Mononuclear cell (primary cell): Measurements from ENCODE around the gene KCTD10. TPM values are rescaled to one million over a fixed set of nuclear protein-coding genes. Genes with fewer than 3 reads are reported as not detected.

Experiments
- H3K27me3 ChIP-seq: 2 replicates; pipeline ENCODE4 v1.6.0; 2011; ENCODE audit warnings: low read length, control low read depth; ENCODE audit not compliant: insufficient read depth
- H3K4me1 ChIP-seq: 2 replicates; pipeline ENCODE4 v1.5.1; 2011; ENCODE audit warnings: mild to moderate bottlenecking, low read length, control low read depth; ENCODE audit not compliant: insufficient read depth
- H3K4me3 ChIP-seq: 2 replicates; pipeline ENCODE4 v1.5.1; 2011; ENCODE audit warnings: mild to moderate bottlenecking, low read length, moderate library complexity
- H3K9me3 ChIP-seq: 2 replicates; pipeline ENCODE4 v1.5.1; 2011; ENCODE audit warnings: low read depth, mild to moderate bottlenecking, control low read depth, low read length
- total RNA-seq: library from RNA; depleted of rRNA; stranded (reverse); fragments of >200 nt; gene quantifications from one replicate; pipeline ENCODE4 v1.2.3, GENCODE V29; 2012

The KCTD10 gene
- total RNA-seq, 1 donor, result 39.3 TPM

- Histone ChIP-seq H3K4me3 (no peak overlapping the region), H3K9me3 (no peaks in the 10 kb centered on the region), H3K4me1 (peaks cover 24% of the 10 kb centered on the region), H3K27me3 (no peaks in the 10 kb centered on the region)
Observed at GRCh38 chr12:109467978-109468676, 9.0 kb downstream of the KCTD10 start.

- Histone ChIP-seq H3K4me3 (no peak overlapping the region), H3K9me3 (no peaks in the 10 kb centered on the region), H3K27me3 (no peaks in the 10 kb centered on the region), H3K4me1 (peaks cover 37% of the 10 kb centered on the region)
Observed at GRCh38 chr12:109466821-109467220, 10.3 kb downstream of the KCTD10 start.

- H3K4me3 ChIP-seq, result no peak overlapping the region
- peaks cover 43% of the 10 kb centered on the region for H3K4me1 ChIP-seq
- no peaks in the 10 kb centered on the region for H3K9me3 ChIP-seq
- H3K27me3 ChIP-seq, result no peaks in the 10 kb centered on the region
Observed at GRCh38 chr12:109466305-109466704, 10.8 kb downstream of the KCTD10 start.

- no peaks in the 10 kb centered on the region for H3K27me3 ChIP-seq
- H3K4me3 ChIP-seq, result no peak overlapping the region
- peaks cover 55% of the 10 kb centered on the region for H3K4me1 ChIP-seq
- H3K9me3 ChIP-seq, result no peaks in the 10 kb centered on the region
Observed at GRCh38 chr12:109464642-109465351, 12.3 kb downstream of the KCTD10 start.

- Histone ChIP-seq H3K4me3 (no peak overlapping the region), H3K4me1 (peaks cover 50% of the 10 kb centered on the region), H3K9me3 (no peaks in the 10 kb centered on the region), H3K27me3 (no peaks in the 10 kb centered on the region)
Observed at GRCh38 chr12:109463756-109464155, 13.3 kb downstream of the KCTD10 start.

- no peaks in the 10 kb centered on the region for H3K9me3 ChIP-seq
- peaks cover 46% of the 10 kb centered on the region for H3K4me1 ChIP-seq
- no peaks in the 10 kb centered on the region for H3K27me3 ChIP-seq
- H3K4me3 ChIP-seq, result no peak overlapping the region
Observed at GRCh38 chr12:109462868-109463692, 14.0 kb downstream of the KCTD10 start.

- H3K4me1 ChIP-seq, result peaks cover 42% of the 10 kb centered on the region
- H3K4me3 ChIP-seq, result no peak overlapping the region
- no peaks in the 10 kb centered on the region for H3K9me3 ChIP-seq
- H3K27me3 ChIP-seq, result no peaks in the 10 kb centered on the region
Observed at GRCh38 chr12:109461846-109462756, 15.0 kb downstream of the KCTD10 start.

GRCh38 chr12:109461049-109461845 is 15.9 kb downstream of the KCTD10 start:
- H3K4me3 ChIP-seq, result no peak overlapping the region
- H3K4me1 ChIP-seq, result peaks cover 42% of the 10 kb centered on the region
- no peaks in the 10 kb centered on the region for H3K27me3 ChIP-seq
- H3K9me3 ChIP-seq, result no peaks in the 10 kb centered on the region

- no peaks in the 10 kb centered on the region for H3K9me3 ChIP-seq
- no peak overlapping the region for H3K4me3 ChIP-seq
- H3K4me1 ChIP-seq, result peaks cover 42% of the 10 kb centered on the region
- H3K27me3 ChIP-seq, result no peaks in the 10 kb centered on the region
Observed at GRCh38 chr12:109460538-109460937, 16.6 kb downstream of the KCTD10 start.

- H3K4me3 ChIP-seq, result no peak overlapping the region
- peaks cover 42% of the 10 kb centered on the region for H3K4me1 ChIP-seq
- H3K27me3 ChIP-seq, result no peaks in the 10 kb centered on the region
- no peaks in the 10 kb centered on the region for H3K9me3 ChIP-seq
Observed at GRCh38 chr12:109459247-109459646, 17.9 kb downstream of the KCTD10 start.

GRCh38 chr12:109458771-109459208 is 18.3 kb downstream of the KCTD10 start:
- Histone ChIP-seq H3K4me3 (no peak overlapping the region), H3K9me3 (no peaks in the 10 kb centered on the region), H3K4me1 (peaks cover 38% of the 10 kb centered on the region), H3K27me3 (no peaks in the 10 kb centered on the region)

GRCh38 chr12:109458086-109458485 is 19.0 kb downstream of the KCTD10 start:
- Histone ChIP-seq H3K4me1 (peaks cover 31% of the 10 kb centered on the region), H3K9me3 (no peaks in the 10 kb centered on the region), H3K27me3 (no peaks in the 10 kb centered on the region), H3K4me3 (no peak overlapping the region)

GRCh38 chr12:109455706-109456105 is 21.4 kb downstream of the KCTD10 start:
- Histone ChIP-seq H3K27me3 (no peaks in the 10 kb centered on the region), H3K4me3 (no peak overlapping the region), H3K9me3 (no peaks in the 10 kb centered on the region), H3K4me1 (peaks cover 16% of the 10 kb centered on the region)

- Histone ChIP-seq H3K9me3 (no peaks in the 10 kb centered on the region), H3K4me1 (peaks cover 13% of the 10 kb centered on the region), H3K4me3 (no peak overlapping the region), H3K27me3 (no peaks in the 10 kb centered on the region)
Observed at GRCh38 chr12:109452489-109452888, 24.6 kb downstream of the KCTD10 start.
